NCI-H2196 (cell line): ENCODE data around the gene NELL2.
"Not testable (repeated sequence)": the region's sequence is repeated elsewhere in the genome, so short reads cannot be mapped to it uniquely, and the experiment has no call there.

ENCODE experiments used
- DNase-seq: peaks from one replicate; lab custom pipeline; 2025; ENCODE audit not compliant: unreplicated experiment; lab: John Stamatoyannopoulos, UW

Gene NELL2

DNA sequence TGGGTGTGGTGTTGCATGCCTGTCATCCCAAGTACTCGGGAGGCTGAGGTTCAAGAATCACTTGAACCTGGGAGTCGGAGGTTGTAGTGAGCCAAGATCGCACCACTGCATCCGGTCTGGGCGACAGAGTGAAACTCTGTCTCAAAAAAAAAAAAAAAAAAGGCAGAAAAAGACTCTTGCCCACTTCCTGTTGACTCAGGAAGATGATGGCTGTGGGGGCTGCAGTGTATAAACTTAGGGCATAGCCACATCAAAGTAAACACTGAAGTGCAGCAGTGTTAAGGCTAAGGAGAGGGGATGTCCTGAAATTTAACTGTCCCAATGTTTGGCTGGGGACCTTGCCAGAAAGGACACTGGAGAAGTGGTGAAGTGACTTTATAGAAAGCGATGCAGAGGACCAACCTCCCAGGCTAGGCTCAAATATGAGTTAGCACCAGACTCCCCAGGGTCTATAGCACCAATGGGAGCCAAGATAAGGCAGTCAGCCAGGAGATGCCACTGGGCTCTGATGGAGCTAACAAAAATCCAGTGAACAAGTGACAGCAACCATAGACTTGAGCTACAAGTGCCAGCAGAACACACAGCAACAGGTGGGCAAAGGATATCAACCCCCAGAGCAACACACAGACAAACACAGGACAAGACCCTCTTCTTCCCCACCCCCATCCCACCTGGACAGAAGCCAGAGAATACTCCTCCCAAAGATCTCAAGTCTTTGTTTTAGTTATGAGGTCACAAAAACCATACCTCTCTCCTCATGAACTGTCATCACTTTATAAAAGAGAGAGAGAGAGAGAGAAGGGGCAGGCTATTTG is 28.0 kb downstream of the NELL2 start:
- no peak for DNase-seq

DNA sequence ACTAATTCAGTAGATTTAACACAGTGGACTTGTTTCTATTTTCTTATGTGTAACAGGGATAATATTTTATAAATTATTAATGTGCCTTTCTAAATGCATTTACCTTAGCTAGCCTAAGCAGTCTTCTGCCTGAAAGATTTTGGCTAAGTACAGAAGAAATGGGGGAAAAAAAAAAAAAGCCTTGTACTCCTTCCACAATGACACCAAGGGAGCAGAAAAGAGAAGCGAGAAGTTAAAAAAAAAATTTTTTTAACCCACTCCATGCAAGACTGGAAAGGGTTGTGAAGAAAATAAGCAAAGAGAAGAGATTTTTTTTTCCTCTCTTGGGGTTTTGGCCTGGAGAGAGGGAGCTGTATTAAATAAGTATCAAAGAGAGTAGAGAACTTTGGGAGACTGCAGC is 28.7 kb downstream of the NELL2 start:
- no peak for DNase-seq

DNA sequence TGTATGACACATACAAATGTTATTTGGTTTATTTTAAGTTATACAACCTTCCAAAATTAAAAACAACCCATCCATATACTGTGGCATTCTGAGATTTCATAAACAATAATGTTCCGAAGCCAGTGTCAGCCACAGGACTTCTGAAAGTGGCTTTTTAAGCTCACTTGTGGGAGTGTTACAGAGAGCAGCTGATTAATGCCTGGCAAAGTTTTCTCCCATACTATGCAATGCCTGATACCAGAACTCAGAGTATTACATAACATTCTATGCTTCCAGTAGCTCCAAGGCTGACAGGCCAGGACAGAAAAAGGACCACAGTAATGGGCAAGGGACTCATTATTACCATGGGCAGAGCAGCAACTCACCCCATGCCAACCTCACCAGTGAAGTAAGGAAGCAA is 29.3 kb downstream of the NELL2 start:
- no peak for DNase-seq

DNA sequence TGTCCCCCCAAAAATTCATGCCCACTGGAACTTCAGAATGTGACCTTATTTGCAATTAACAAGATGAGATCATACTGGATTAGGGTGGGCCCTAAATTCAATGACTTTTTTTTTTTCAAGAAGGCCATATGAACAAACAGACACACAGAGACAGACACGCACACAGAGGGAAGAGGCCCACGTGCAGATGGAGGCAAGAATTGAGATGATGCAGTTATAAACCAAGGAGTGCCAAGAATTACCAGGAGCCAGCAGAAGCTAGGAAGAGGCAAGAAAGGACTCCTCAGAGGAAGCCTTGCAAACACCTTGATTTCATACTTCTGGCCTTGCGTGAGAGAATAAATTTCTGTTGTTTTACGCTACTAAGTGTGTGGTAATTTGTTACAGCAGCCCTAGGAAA is 33.4 kb downstream of the NELL2 start:
- no peak for DNase-seq

GRCh38 chr12:44839785-44840184 is 36.3 kb downstream of the NELL2 start:
- no peak for DNase-seq

- no peak for DNase-seq
Measured at GRCh38 chr12:44837114-44837755, 38.9 kb downstream of the NELL2 start.

DNA sequence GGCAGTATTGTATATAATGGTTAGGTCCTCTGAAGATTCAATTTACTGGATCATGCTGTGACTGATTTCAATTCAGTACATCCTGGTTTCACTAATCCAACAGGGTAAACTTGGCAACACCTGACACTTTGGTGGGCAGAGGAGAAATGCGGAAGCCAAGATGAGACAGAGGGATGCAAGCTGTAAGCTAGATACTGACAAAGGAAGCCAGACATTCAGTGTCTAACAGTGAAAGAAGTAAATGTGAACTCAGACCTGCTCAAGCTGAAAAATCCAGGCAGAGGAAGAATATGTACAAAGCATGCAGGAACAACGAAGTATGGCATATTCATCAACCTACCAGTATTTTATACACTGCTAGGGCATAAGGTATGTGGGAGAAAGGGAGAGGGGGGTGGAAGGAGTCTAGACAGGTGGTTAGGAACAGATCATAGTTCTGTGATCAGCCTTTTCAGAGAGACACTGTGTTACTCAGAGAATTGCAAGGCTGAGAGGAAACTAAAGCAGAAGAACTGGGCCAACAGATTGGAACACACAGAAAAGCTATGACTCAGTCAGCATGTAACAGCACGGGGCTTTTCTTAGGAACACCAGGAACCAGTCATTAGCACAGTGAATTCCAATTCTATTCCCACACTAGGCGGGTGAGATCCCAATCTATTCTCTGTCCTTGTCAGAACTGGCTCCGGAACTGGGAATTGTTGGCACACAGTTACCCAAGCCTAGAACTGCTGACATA is 40.3 kb downstream of the NELL2 start:
- no peak for DNase-seq

- DNase-seq, result not testable (repeated sequence)
Measured at GRCh38 chr12:44834996-44835395, 41.1 kb downstream of the NELL2 start.

GRCh38 chr12:44833561-44833960 is 42.6 kb downstream of the NELL2 start:
- DNase-seq, result no peak

DNA sequence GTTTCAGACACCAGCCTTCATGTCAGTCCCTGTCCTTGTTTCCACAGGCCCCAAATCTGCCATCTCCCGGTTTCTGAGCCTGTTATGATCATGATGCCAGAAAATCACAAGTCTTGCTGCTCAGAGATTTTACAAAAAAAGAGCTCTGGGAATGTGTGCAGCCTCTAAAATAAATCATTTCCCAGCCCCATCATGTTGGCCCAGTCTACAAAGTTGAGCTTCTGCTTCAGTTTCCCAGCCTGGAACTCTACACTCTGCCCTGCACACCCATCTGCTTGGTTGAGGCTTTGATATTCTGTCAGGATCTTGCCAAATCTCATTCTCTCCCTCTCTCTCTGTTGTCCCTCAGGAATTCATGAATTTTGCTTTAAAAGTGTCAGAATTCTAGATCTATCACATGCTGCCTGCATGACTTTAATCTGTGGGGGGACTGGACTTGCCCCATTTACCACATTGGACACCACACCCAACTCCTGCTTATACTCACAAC is 45.5 kb downstream of the NELL2 start:
- no peak for DNase-seq

DNA sequence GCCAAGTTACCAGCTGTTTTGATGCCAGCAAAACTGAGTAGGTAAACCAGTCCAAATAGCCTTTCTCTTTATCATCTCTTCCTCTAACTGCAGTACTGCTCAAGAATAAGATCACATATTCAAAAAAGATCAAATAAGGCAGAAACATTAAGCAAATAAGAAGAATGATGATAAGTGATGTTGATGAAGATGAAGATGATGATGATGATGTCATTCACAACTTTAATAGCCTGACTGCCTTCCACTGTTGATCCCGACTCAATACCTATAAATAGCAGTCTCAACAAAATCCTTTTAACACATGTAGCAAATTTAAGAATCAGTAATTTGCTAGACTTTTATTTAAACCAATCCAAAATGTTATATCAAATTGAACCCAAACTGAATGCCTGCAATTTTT is 47.1 kb downstream of the NELL2 start:
- no peak for DNase-seq

DNA sequence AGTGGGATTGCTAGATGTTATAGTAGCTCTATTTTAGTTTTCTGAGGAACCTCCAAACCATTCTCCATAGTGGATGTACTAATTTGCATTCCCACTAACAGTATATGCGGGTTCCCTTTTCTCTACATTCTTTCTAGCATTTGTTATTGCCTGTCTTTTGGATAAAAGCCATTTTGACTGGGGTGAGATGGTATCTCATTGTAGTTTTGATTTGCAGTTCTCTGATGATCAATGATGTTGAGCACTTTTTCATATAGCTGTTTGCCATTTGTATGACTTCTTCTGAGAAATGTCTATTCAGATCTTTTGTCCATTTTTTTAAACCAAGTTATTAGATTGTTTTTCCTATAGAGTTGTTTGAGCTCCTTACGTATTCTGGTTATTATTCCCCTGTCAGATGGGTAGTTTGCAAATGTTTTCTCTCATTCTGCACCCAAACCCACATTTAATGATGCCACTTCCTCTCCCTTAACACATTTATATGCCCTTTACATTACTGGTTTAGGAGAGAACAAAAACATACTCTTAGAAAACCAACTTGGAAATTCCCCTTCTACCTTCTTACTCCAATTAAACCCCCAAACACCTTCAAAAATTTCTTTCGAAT is 48.2 kb downstream of the NELL2 start:
- DNase-seq, result no peak

- DNase-seq, result not testable (repeated sequence)
Measured at GRCh38 chr12:44821702-44822101, 54.4 kb downstream of the NELL2 start.

GRCh38 chr12:44819884-44820283 is 56.2 kb downstream of the NELL2 start:
- DNase-seq, result no peak

- no peak for DNase-seq
Measured at GRCh38 chr12:44817687-44818086, 58.4 kb downstream of the NELL2 start.

DNA sequence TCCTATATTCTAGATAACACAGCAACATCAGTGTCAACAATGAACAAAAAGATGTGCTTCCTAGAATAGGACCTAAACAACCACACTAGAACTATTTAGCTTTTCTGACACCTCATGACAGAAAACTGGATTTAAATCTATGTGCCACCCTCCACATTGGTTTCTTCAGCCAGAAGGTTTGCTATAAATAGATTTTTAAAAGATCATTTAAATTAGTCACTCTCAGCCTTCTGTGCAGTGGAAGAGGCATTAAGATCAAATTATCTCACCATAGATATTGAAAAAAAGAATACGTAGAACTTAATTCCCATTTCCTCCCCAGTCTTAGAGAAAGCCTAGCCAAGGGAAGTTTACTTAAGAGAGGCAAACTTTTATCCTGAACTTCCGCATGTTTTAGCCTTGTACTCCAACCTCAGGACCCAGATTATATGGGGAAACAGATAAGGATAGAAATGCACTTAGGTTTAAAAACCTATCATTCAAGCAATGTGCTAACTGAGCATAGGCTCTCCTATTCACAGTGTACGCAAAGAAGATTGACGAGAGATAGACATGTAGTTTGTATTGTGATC is 59.6 kb downstream of the NELL2 start:
- DNase-seq, result no peak

DNA sequence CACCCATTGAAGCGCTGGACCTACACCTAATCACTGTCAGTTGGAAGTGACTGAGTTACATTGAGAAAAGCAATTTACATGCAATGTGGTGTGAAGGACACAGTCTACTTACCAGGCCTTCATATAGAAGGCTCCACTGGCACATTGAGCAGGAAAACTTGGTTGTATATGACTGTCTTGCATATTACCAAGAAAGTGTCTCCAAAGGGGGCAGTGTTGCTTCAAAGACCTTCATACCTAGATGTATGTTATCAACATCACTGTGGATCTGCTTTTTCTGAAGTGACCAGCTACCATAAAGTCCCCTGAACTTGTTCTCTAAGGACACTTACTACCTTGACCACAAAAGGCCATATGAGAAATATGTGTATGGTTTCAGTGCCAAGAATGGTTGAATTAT is 64.1 kb downstream of the NELL2 start:
- no peak for DNase-seq

- DNase-seq, result no peak
Measured at GRCh38 chr12:44804068-44804467, 72.0 kb downstream of the NELL2 start.

GRCh38 chr12:44795970-44796369 is 80.1 kb downstream of the NELL2 start:
- no peak for DNase-seq

DNA sequence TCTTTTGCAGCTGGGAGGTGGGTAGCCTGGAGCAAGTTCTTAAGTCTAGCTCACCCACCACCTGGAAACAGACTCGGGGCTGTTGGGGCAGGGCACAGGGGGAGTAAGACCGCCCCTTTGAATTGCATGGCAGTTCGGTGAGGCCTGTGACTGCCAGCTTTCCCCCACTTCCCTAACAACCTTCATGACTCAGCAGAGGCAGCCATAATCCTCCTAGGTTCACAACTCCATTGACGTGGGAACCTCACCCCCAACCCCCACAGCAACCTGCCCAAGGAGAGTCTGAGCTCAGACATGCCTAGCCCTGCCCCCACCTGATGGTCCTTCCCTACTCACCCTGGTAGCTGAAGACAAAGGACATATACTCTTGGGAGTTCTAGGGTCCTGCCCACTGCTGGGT is 87.4 kb downstream of the NELL2 start:
- no peak for DNase-seq

- DNase-seq, result no peak
Measured at GRCh38 chr12:44780221-44780790, 95.8 kb downstream of the NELL2 start.
